A673 (cell line): ENCODE results near the gene ERMP1. TPM values are rescaled to one million over a fixed set of nuclear protein-coding genes. Genes with fewer than 3 reads are reported as not detected.

ENCODE experiments used
- BruUV-seq: library from RNA; stranded (reverse); fragments of 400-500 nt; replicated peaks from 2 replicates; lab custom pipeline; 2021; lab: Mats Ljungman, UMichigan
- CTCF ChIA-PET: fragments of 300-600 bp; sonication (Branson Sonifier 250); formaldehyde crosslinking; loops from one replicate; lab custom pipeline; 2022; ENCODE audit warnings: antibody characterized with exemption; lab: Charles Lee
- POLR2A ChIA-PET: fragments of 300-600 bp; sonication (Branson Sonifier 250); formaldehyde crosslinking; loops from one replicate; lab custom pipeline; 2022; ENCODE audit warnings: antibody characterized with exemption; ENCODE audit not compliant: low non-redundant PET; lab: Charles Lee
- DNase-seq: peaks from one replicate; pipeline ENCODE4 v3.0.0-alpha.2; 2015; ENCODE audit warnings: low spot score
- H3K27ac ChIP-seq: fragments of 200-600 bp; sonication (generic); 2 replicates; pipeline ENCODE4 v1.5.1; 2016; ENCODE audit warnings: mixed run types, low read depth, mild to moderate bottlenecking, mixed read lengths, antibody characterized with exemption, low read length; ENCODE audit not compliant: poor library complexity, severe bottlenecking
- H3K27me3 ChIP-seq: fragments of 200-600 bp; sonication (generic); replicated peaks from 2 replicates; pipeline ENCODE4 v1.6.1; 2017; ENCODE audit warnings: mixed run types, low read depth, mild to moderate bottlenecking, mixed read lengths, antibody characterized with exemption, low read length; ENCODE audit not compliant: insufficient read depth, poor library complexity
- H3K36me3 ChIP-seq: fragments of 200-600 bp; sonication (generic); 2 replicates; pipeline ENCODE4 v1.6.1; 2016; ENCODE audit warnings: mixed run types, mild to moderate bottlenecking, mixed read lengths, antibody characterized with exemption, low read length; ENCODE audit not compliant: insufficient read depth, poor library complexity, severe bottlenecking
- H3K4me1 ChIP-seq: fragments of 200-600 bp; sonication (generic); 2 replicates; pipeline ENCODE4 v1.6.1; 2017; ENCODE audit warnings: mixed run types, mild to moderate bottlenecking, mixed read lengths, antibody characterized with exemption, low read length; ENCODE audit not compliant: insufficient read depth, poor library complexity, severe bottlenecking
- H3K4me3 ChIP-seq: fragments of 200-600 bp; sonication (generic); 2 replicates; pipeline ENCODE4 v1.5.1; 2016; ENCODE audit warnings: low read depth, mixed run types, mild to moderate bottlenecking, mixed read lengths, low read length; ENCODE audit not compliant: poor library complexity, severe bottlenecking
- H3K9me3 ChIP-seq: fragments of 200-600 bp; sonication (generic); 2 replicates; pipeline ENCODE4 v1.6.1; 2016; ENCODE audit warnings: mixed run types, low read depth, mild to moderate bottlenecking, mixed read lengths, antibody characterized with exemption, low read length; ENCODE audit not compliant: poor library complexity, severe bottlenecking
- CTCF ChIP-seq: fragments of 300-800, 200-600 bp; sonication (generic); conservative IDR thresholded peaks from 2 replicates; pipeline ENCODE4 v1.5.1; 2017; ENCODE audit warnings: low read depth, mild to moderate bottlenecking, antibody characterized with exemption, low read length, moderate library complexity, mixed read lengths
- EZH2 ChIP-seq: fragments of 200-600 bp; sonication (generic); IDR thresholded peaks from 2 replicates; pipeline ENCODE4 v1.6.1; 2017; ENCODE audit warnings: borderline replicate concordance, low read depth, mild to moderate bottlenecking, mixed read lengths, antibody characterized with exemption, low read length; ENCODE audit not compliant: poor library complexity, severe bottlenecking
- intact Hi-C: fragments of 100-400 bp; cut with micrococcal nuclease; formaldehyde crosslinking; loops from one replicate; pipeline ENCODE4 v1.10.0; 2022; ENCODE audit not compliant: unreplicated experiment
- total RNA-seq: library from RNA; stranded (reverse); gene quantifications from 2 replicates; pipeline ENCODE4 v1.2.3, GENCODE V29; 2021

The ERMP1 gene
- total RNA-seq, 1 experiment from 2014 or later = 11.5 TPM

GRCh38 chr9:5843794-5844471, 11.0 kb upstream of the ERMP1 start:
- TF ChIP-seq CTCF (no peak), EZH2 (no peak)
- no TSS peak for BruUV-seq
- H3K27me3 ChIP-seq = no peaks in the 10 kb centered on the region
- no peaks in the 10 kb centered on the region for H3K9me3 ChIP-seq
- POLR2A ChIA-PET = no interaction called here
- DNase-seq = peak; percentile 51
- H3K4me3 ChIP-seq = no peak overlapping the region
- H3K36me3 ChIP-seq = no peaks in the 10 kb centered on the region
- H3K4me1 ChIP-seq = peaks cover 12% of the 10 kb centered on the region
- intact Hi-C loops = no loop called here
- no peak overlapping the region for H3K27ac ChIP-seq
- CTCF ChIA-PET = no interaction called here

- no peaks in the 10 kb centered on the region for H3K27me3 ChIP-seq
- no peak overlapping the region for H3K27ac ChIP-seq
- H3K4me1 ChIP-seq = peaks cover 12% of the 10 kb centered on the region
- ChIA-PET POLR2A (no interaction called here), CTCF (interaction anchor here (1.1 kb wide), 1 partner anchor 10 kb away, joined by 3 read pairs; the partner anchor contains the start of gene ERMP1)
- no peak for TF ChIP-seq EZH2
- TF ChIP-seq CTCF = no peak
- intact Hi-C loops = no loop called here
- DNase-seq = no peak
- H3K36me3 ChIP-seq = no peaks in the 10 kb centered on the region
- no peaks in the 10 kb centered on the region for H3K9me3 ChIP-seq
- BruUV-seq = no TSS peak
- H3K4me3 ChIP-seq = no peak overlapping the region
Observed at GRCh38 chr9:5842929-5843793, 10.2 kb upstream of the ERMP1 start.

- no peak overlapping the region for H3K4me3 ChIP-seq
- intact Hi-C loops = no loop called here
- H3K4me1 ChIP-seq = peaks cover 12% of the 10 kb centered on the region
- H3K36me3 ChIP-seq = no peaks in the 10 kb centered on the region
- no peaks in the 10 kb centered on the region for H3K9me3 ChIP-seq
- no peak for TF ChIP-seq EZH2
- no peak for TF ChIP-seq CTCF
- BruUV-seq = no TSS peak
- ChIA-PET POLR2A (no interaction called here), CTCF (interaction anchor here (0.6 to 1.1 kb wide), 2 partner anchors 9 to 26 kb away, joined by 3 to 9 read pairs; partner anchors contain the start of gene ERMP1)
- no peak overlapping the region for H3K27ac ChIP-seq
- DNase-seq = no peak
- no peaks in the 10 kb centered on the region for H3K27me3 ChIP-seq
Observed at GRCh38 chr9:5841771-5842573, 9.1 kb upstream of the ERMP1 start.
